COLO668 (cell line): ENCODE measurements around the gene CHN2.

ENCODE experiments used
- DNase-seq: peaks from one replicate; lab custom pipeline; 2025; ENCODE audit not compliant: unreplicated experiment; lab: John Stamatoyannopoulos, UW

Gene CHN2

GRCh38 chr7:29422829-29423228, 228.3 kb downstream of the CHN2 start:
- DNase-seq: no peak

- DNase-seq: no peak
These were observed 229.9 kb downstream of the CHN2 start for GRCh38 chr7:29424295-29424983.

- peak; percentile 95 for DNase-seq
These were observed 230.4 kb downstream of the CHN2 start for GRCh38 chr7:29424984-29425309.

- no peak for DNase-seq
These were observed 232.0 kb downstream of the CHN2 start for GRCh38 chr7:29426587-29426986.

- no peak for DNase-seq
These were observed 234.8 kb downstream of the CHN2 start for GRCh38 chr7:29429401-29429800.

GRCh38 chr7:29430279-29430949, 235.8 kb downstream of the CHN2 start:
- DNase-seq: no peak

GRCh38 chr7:29431686-29432085, 237.1 kb downstream of the CHN2 start:
- no peak for DNase-seq

GRCh38 chr7:29432721-29433120, 238.1 kb downstream of the CHN2 start:
- DNase-seq: no peak

GRCh38 chr7:29434380-29434768, 239.8 kb downstream of the CHN2 start:
- DNase-seq: no peak

- DNase-seq: no peak
These were observed 240.6 kb downstream of the CHN2 start for GRCh38 chr7:29435167-29435566.

- DNase-seq: no peak
These were observed 241.3 kb downstream of the CHN2 start for GRCh38 chr7:29435902-29436301.

GRCh38 chr7:29442146-29442545, 247.6 kb downstream of the CHN2 start:
- peak; percentile 75 for DNase-seq

- DNase-seq: no peak
These were observed 249.0 kb downstream of the CHN2 start for GRCh38 chr7:29443552-29443951.

- no peak for DNase-seq
These were observed 249.7 kb downstream of the CHN2 start for GRCh38 chr7:29444267-29444666.

GRCh38 chr7:29445736-29446135, 251.2 kb downstream of the CHN2 start:
- DNase-seq: peak; percentile 48

- DNase-seq: no peak
These were observed 253.3 kb downstream of the CHN2 start for GRCh38 chr7:29447828-29448227.

- no peak for DNase-seq
These were observed 255.1 kb downstream of the CHN2 start for GRCh38 chr7:29449569-29450260.

GRCh38 chr7:29453021-29453420, 258.4 kb downstream of the CHN2 start:
- no peak for DNase-seq

- DNase-seq: no peak
These were observed 259.9 kb downstream of the CHN2 start for GRCh38 chr7:29454464-29454863.

- no peak for DNase-seq
These were observed 260.4 kb downstream of the CHN2 start for GRCh38 chr7:29454899-29455451.

- no peak for DNase-seq
These were observed 262.6 kb downstream of the CHN2 start for GRCh38 chr7:29457141-29457561.

GRCh38 chr7:29457565-29458011, 263.0 kb downstream of the CHN2 start:
- DNase-seq: no peak
